Nephron (organoid): Measurements from ENCODE around the gene KRTAP4-4.
"Not testable (repeated sequence)": the region's sequence is repeated elsewhere in the genome, so short reads cannot be mapped to it uniquely, and the experiment has no call there.

Source experiments
- H3K27ac Mint-ChIP-seq, 3 experiments: 2 replicates each; pipeline ENCODE4 v1.8.0; 2020; ENCODE audit warnings: mixed read lengths in 3 of 3, mild to moderate bottlenecking in 2 of 3, moderate library complexity in 1 of 3
- H3K27me3 Mint-ChIP-seq: 2 replicates; pipeline ENCODE4 v1.8.0; 2021; ENCODE audit warnings: low read depth, mild to moderate bottlenecking, moderate library complexity, mixed read lengths
- H3K36me3 Mint-ChIP-seq: 2 replicates; pipeline ENCODE4 v1.8.0; 2020; ENCODE audit warnings: low read depth, mixed read lengths
- H3K4me1 Mint-ChIP-seq: 2 replicates; pipeline ENCODE4 v1.8.0; 2020; ENCODE audit warnings: mixed read lengths
- H3K4me3 Mint-ChIP-seq, 3 experiments: 2 replicates each; pipeline ENCODE4 v1.8.0; 2020; ENCODE audit warnings: mild to moderate bottlenecking in 3 of 3, mixed read lengths in 3 of 3, moderate library complexity in 2 of 3
- H3K9me3 Mint-ChIP-seq: 2 replicates; pipeline ENCODE4 v1.8.0; 2020; ENCODE audit warnings: mixed read lengths
- TF ChIP-seq, protein P1 (sequence below), 3 experiments: fragments of 200-600 bp; sonication (generic); IDR thresholded peaks; one replicate each; pipeline ENCODE4 v1.5.0; 2021; ENCODE audit warnings: antibody characterized with exemption in 3 of 3; ENCODE audit not compliant: unreplicated experiment in 3 of 3

KRTAP4-4 gene

DNA sequence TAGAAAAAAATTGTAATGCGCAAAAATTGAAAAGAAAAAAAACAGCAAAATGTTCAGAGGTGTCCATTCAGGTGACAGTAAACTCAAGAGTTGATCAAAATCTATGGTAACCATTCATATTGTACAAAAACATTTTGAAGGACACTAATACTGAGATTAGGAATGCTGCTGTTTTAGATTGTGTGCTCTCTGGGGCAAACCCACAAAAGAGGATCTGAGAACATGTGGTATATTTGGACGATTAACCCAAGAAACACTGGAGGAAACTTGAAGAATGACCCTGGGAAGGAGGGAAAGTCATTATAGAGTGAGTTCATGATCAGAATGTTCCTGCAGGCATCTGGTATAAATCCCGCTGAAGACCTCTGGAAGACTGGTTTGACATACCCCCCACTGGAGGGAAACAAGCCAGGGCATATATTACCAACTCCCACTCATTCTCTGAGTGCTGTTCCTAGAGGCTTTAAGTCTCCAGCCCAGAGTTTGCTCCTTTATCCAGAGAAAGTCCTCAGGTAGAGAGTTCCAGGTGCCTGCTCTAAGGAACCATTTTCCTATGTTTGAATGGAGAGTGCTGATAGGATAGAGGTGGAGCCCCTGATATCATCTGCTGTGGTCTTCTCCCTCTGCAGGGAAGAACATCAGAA is 16.3 kb upstream of the KRTAP4-4 start:
- TF ChIP-seq, protein P1, sequence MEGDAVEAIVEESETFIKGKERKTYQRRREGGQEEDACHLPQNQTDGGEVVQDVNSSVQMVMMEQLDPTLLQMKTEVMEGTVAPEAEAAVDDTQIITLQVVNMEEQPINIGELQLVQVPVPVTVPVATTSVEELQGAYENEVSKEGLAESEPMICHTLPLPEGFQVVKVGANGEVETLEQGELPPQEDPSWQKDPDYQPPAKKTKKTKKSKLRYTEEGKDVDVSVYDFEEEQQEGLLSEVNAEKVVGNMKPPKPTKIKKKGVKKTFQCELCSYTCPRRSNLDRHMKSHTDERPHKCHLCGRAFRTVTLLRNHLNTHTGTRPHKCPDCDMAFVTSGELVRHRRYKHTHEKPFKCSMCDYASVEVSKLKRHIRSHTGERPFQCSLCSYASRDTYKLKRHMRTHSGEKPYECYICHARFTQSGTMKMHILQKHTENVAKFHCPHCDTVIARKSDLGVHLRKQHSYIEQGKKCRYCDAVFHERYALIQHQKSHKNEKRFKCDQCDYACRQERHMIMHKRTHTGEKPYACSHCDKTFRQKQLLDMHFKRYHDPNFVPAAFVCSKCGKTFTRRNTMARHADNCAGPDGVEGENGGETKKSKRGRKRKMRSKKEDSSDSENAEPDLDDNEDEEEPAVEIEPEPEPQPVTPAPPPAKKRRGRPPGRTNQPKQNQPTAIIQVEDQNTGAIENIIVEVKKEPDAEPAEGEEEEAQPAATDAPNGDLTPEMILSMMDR (IDR thresholded peaks at IDR 0.05; ENCODE audit: unreplicated experiment in 3 of 3): no peak
- no peaks in the 10 kb centered on the region for H3K9me3 Mint-ChIP-seq
- no peak overlapping the region for H3K27ac Mint-ChIP-seq
- peaks cover 20% of the 10 kb centered on the region for H3K27me3 Mint-ChIP-seq
- no peaks in the 10 kb centered on the region for H3K4me1 Mint-ChIP-seq
- no peak overlapping the region for H3K4me3 Mint-ChIP-seq
- H3K36me3 Mint-ChIP-seq: no peaks in the 10 kb centered on the region

DNA sequence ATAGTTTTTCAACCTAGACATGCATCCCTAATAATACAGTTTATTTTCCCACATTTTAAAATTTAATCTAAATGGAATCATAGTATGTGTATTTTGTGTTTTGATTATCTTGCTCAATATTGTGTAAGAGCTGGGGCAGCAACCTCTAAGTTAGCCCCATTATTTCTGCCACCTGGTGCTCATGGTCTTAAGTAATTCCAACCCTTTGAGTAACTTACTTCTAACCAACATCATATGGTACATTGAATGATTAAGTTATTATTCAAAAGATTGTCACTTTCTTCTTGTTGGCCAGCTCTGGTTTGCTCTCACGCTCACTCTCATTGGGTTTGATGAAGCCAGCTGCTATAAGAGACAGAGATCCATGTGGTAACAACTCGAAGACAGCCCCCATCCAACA is 11.3 kb upstream of the KRTAP4-4 start:
- H3K4me3 Mint-ChIP-seq: no peak overlapping the region
- H3K9me3 Mint-ChIP-seq: no peaks in the 10 kb centered on the region
- no peaks in the 10 kb centered on the region for H3K4me1 Mint-ChIP-seq
- TF ChIP-seq, protein P1 (IDR thresholded peaks at IDR 0.05; ENCODE audit: unreplicated experiment in 3 of 3): no peak
- H3K27me3 Mint-ChIP-seq: peaks cover 21% of the 10 kb centered on the region
- no peaks in the 10 kb centered on the region for H3K36me3 Mint-ChIP-seq
- H3K27ac Mint-ChIP-seq: no peak overlapping the region

DNA sequence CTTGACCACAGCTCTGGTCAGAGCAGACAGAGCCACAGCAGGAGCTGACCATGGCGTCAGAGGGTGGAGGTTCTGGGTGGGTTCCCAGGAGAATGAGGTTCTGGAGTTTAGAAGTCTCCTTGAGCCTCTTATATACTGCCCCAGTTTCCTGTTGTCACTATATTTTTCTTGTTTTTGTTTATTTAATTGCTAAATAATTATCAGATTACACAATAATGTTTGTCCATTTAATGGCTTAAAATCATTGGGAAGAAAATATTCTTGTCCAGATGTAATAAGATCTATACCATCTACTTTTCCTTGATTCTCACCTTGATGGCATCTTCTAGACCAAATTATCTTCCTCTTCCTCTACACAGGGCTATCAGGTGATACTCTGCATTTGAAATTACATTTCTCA is 7.6 kb upstream of the KRTAP4-4 start, which contains the start of gene KRTAP4-3:
TSS of gene KRTAP4-3 (minus strand) at position 101 of the 400 bp plus-strand sequence. CDS start at position 52, 49 bp downstream.
- TF ChIP-seq, protein P1 (IDR thresholded peaks at IDR 0.05; ENCODE audit: unreplicated experiment in 3 of 3): no peak
- H3K36me3 Mint-ChIP-seq: no peaks in the 10 kb centered on the region
- H3K27me3 Mint-ChIP-seq: peaks cover 4% of the 10 kb centered on the region
- no peak within 1 kb of the TSS for H3K27ac Mint-ChIP-seq
- H3K9me3 Mint-ChIP-seq: no peaks in the 10 kb centered on the region
- H3K4me1 Mint-ChIP-seq: no peaks in the 10 kb centered on the region
- no peak within 1 kb of the TSS for H3K4me3 Mint-ChIP-seq

DNA sequence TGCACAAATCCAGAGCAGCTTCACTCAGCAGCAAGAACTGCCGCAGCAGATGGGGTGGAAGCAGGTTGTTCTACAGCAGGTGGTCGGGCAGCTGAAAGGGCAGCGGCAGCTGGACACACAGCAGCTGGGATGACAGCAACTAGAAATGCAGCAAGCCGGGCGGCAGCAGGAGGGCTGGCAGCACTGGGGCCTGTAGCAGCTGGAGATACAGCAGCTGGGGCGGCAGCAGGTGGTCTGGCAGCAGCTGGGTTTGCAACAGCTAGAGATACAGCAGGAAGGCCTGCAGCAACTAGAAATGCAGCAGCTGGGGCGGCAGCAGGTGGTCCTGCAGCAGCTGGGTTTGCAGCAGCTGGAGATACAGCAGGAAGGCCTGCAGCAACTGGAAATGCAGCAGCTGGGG is 7.0 kb upstream of the KRTAP4-4 start:
- Mint-ChIP-seq H3K4me3 (no peak overlapping the region), H3K36me3 (no peaks in the 10 kb centered on the region), H3K27me3 (peaks cover 4% of the 10 kb centered on the region), H3K27ac (no peak overlapping the region), H3K9me3 (no peaks in the 10 kb centered on the region), H3K4me1 (no peaks in the 10 kb centered on the region)
- TF ChIP-seq, protein P1 (IDR thresholded peaks at IDR 0.05; ENCODE audit: unreplicated experiment in 3 of 3): no peak

DNA sequence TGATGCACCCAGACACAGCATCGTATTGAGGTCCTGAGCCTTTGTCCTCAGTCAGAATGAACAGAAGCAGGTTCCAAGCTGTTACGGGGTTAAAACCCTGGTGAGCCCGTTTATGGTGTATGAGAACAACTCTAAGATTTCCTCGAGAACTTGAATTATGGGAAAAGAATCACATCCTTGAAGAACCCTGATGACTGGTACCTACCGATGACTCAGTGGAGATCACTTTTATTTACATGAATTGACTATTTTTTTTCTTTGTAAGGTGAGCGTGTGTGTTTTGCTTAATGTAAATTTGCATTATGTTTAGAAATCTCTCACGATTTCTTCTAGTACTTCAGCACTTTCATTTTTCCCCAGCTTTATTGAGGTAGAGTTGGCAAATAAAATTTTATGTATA is 3.3 kb upstream of the KRTAP4-4 start:
- TF ChIP-seq, protein P1 (IDR thresholded peaks at IDR 0.05; ENCODE audit: unreplicated experiment in 3 of 3): no peak
- no peaks in the 10 kb centered on the region for H3K4me1 Mint-ChIP-seq
- no peaks in the 10 kb centered on the region for H3K9me3 Mint-ChIP-seq
- no peak overlapping the region for H3K4me3 Mint-ChIP-seq
- no peak overlapping the region for H3K27ac Mint-ChIP-seq
- peaks cover 9% of the 10 kb centered on the region for H3K27me3 Mint-ChIP-seq
- no peaks in the 10 kb centered on the region for H3K36me3 Mint-ChIP-seq

DNA sequence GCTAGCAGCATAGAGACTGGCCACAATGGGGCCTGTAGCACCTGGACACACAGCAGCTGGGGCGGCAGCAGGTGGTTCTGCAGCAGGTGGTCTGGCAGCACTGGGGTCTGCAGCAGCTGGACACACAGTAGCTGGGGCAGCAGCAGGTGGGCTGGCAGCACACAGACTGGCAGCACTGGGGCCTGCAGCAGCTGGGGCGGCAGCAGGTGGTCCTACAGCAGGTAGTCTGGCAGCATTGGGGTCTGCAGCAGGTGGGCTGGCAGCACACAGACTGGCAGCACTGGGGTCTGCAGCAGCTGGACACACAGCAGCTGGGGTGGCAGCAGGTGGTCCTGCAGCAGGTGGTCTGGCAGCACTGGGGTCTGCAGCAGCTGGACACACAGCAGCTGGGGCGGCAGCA is 358 bp downstream of the KRTAP4-4 start:
- H3K4me1 Mint-ChIP-seq: not testable (repeated sequence)

More for the DNA sequence above, 358 bp downstream of the KRTAP4-4 start:
- H3K27ac Mint-ChIP-seq, H3K4me3 Mint-ChIP-seq, H3K9me3 Mint-ChIP-seq, H3K36me3 Mint-ChIP-seq: not testable (repeated sequence)
- peaks cover 12% of the 10 kb centered on the region for H3K27me3 Mint-ChIP-seq
